Stimulated activated CD8-positive, alpha-beta memory T cell treated with anti-CD3 and anti-CD28 coated beads, Interleukin-4, amount 100 ng/mL, for 24 hours (primary cell): Measurements from ENCODE around the gene ZIC2.

ENCODE experiments used
- DNase-seq: peaks from one replicate; pipeline ENCODE4 v3.0.0-alpha.2; 2020; ENCODE audit warnings: low read depth

The ZIC2 gene

DNA sequence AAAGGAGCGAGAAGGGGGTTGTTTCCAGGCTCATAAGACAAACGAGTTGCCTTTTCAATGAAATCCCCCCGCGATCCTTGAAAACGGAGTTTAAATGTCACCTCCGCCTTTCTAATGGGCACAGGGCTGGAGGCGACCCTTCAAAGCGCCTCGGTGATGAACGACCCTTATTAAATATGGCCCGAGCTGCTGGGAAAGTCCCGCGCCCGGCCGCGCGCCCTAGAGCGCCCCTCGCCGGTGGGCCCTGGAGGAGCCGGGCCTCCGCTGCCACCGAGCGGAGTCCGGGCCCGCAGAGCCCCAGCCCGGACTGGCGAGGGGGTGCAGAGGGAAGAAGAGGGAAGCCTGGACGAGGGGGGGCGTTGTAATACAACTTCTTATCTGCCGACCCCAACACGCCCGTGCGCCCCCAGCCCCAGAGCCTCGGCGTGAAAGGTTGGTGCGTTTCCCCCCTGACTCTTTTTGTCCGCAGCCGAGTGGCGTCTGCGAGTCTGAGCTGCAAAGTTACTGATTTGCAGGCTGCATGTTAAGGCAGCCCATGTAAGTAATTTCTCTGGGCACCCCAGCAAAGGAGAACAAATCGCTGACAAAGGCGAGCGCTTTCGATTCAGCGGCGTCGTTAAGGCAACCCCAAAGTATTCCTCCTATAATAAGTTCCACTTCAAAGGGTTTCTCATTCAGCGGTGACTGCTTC lies 21.9 kb upstream of the ZIC2 start:
- no peak for DNase-seq

DNA sequence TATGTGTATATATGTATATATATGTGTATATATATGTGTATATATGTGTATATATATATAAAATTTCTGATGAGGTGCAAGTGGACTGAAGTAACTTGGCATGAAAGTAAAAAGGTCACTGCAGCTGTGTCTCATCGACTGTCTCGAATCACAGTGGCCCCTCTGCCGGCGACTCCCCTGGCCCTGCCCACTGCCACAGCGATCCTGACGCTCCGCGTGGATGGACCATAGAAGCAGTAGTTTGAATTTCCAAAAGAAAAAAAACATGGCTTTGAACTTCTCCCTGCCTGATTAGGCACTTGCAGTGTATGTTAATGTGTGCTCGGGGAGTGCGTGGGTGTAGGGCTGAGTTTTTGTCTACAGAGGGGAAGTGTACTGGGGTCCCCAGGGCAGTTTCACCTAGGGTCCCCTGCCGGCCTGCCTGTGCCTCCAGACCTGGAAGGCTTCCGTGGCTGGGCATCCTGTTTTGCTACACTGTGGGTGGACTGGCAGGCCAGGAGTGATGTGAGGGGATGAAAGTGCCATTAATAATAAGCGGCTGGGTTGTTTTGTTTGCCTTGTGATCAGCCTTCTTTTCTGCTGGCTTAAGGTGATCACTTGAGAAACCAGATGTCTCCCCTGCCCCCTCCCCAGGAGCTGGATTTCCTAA lies 20.8 kb upstream of the ZIC2 start:
- no peak for DNase-seq

DNA sequence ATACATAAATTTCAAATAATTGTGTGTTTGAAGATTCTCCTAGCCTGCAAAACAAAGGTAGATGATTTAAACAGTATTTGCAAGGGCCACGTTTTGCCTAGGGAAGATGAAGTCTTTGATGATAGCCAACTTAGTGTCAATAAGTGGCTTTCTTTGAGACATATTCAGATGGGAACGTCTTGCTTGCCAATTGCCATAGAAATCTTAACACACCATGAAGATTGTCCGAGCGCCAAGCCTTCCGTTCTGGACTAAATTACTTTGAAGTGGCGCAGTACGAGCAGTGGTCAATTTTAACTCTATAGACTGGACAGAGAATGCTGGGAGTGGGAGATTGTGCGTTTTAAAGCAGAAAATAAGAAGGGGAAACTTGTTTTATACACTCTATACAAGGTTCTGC lies 19.9 kb upstream of the ZIC2 start:
- DNase-seq = no peak

DNA sequence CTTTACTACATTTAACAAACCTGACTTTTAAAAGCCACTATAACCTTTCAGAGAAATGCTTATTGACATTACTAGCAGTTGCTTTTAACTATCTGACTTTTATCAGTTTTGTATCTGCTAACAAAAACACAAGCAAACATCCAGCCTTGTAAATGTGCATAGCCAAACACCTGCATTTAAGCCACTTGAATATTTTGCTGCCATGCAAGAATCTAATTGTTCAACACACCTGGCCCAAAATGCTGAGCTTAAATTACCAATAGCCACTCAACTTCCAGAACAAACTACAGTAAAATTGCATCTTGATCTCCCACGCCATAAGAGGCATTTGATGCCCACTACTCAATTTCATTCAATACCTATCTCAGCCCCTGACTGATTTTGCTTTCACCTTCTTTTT lies 19.3 kb upstream of the ZIC2 start:
- DNase-seq = no peak

DNA sequence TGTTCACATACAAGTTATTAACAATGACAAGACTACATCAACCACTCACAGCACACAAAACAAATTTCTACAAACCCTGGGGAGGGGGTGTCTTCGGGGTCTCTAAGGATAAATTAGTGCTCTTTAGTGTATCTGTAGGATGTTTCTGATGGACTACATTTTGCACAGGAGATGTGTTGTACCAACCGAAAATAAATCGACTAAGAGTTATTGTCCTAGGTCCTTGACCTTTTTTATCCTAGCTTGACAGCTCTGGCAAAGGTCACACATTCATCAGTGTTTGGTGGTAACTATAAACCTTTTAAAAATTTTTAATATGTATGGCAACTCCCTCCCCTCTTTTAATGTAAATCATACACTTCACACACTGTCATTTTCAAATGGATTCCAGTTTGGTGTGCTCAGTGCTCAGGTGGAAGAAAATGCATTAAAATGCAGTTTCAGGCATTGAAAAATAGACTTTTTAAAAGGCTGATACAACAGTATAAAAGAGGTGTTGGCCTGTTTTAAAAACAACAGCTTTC lies 17.7 kb upstream of the ZIC2 start:
- DNase-seq = no peak

DNA sequence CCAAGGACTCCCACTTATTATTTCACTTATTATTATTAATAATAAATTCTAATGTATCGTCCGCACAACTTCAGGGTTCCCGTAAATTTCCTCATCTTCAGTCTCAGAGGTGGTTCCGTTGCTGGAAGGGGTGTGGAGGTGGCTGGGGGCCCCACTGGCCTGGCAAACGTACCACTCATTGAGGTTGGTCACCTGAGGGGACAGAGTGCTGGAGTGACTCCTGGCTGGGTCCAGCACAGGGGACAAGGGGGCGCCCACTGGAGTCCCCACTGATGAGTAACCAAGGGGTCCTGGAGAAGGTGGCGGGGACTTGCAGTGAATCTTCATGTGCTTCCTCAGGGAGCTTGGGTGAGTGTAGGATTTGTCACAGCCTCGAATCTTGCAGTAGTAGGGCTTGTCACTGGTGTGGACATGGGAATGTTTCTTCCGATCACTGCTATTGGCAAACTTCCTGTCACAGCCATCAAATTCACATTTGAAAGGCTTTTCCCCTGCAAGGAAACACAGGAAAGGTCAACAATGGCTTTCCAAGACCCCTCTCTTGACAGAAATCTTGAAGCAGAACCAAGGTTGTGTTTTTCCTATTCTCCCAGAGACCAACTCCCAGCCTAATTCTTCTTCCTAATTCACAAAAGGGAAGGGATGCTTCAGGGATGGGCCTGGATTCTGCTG lies 16.1 kb upstream of the ZIC2 start:
- DNase-seq = no peak

DNA sequence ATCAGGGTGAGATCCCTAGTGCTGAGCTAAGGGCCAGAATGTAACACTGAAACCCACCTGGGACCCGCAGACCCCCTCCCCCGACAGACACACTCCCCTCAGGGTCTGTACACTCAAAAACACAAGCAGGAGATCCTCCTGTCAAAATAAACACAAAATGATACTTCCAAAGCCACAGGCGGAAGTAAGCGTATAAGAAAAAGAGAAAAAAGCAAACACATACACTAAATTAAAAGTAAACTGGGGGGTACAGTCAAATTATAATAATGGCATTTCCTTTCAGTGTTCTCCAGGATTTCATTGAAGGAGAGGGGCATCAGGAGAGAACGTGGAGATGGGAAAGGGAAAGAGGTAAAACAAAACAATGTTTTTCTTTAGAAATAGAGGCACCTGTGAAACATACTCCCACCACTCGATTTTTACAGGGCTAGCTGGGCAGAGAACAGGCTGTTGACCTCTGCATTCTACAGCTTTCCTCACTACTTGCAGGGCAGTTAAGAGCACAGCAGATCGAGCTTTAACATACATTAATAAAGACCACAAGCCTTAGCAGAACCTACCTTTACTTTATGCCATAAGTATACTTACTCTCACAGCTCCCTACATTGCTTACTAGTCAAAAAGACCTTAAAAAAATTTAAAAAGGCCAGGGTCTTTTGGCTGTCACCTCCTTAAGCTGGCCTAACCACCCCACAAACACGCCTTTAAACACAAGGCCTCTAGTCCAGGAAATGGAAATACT lies 15.3 kb upstream of the ZIC2 start:
- DNase-seq = no peak

DNA sequence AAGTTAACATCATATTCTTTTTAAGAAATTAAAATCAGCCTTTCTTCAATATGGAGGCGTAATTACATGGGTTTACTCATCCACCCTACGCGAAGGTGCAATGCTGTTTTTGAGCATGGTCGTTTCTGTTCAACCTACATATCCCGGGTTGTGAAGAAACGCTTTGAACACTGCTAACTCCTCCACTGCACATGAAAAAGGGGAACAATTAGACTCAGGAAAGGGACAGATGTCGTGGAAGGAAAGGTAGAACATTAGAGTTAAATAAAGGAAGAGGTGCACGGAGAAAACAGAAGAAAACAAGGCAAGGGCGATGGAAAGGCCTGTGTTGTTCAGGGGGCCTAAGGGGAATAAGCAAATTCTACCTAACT lies 14.1 kb upstream of the ZIC2 start:
- no peak for DNase-seq

DNA sequence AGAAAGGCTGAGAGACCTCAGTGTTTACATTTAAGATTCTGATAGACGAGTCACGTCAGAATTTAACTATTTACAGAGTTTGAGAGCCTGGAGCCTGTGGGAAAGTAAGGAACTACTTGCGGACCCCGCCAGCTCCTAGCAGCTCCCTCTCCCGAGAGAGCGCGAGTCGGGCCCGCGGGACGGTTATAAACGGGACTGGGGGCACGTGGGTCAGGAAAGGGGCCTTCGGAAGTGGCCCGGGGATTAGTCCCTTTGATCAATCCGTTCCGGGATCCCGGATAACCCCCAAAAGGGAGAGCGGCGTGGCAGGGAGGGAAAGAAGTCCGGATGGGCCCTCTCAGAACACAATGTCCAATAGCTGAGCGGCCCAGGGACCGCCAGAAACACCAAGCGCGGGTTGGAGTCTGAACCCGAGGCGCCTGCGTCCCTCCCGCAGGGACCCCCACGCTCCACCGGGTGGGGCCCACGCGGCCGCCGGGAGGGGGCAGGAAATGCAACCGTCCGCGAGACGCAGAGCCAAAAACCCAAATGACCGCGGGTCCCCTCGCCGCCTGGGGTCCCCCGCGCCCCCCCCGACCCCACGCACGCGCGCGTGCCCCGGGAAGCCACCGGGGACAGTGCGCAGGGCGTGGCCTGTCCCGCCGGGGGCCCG lies 13.6 kb upstream of the ZIC2 start:
- no peak for DNase-seq

DNA sequence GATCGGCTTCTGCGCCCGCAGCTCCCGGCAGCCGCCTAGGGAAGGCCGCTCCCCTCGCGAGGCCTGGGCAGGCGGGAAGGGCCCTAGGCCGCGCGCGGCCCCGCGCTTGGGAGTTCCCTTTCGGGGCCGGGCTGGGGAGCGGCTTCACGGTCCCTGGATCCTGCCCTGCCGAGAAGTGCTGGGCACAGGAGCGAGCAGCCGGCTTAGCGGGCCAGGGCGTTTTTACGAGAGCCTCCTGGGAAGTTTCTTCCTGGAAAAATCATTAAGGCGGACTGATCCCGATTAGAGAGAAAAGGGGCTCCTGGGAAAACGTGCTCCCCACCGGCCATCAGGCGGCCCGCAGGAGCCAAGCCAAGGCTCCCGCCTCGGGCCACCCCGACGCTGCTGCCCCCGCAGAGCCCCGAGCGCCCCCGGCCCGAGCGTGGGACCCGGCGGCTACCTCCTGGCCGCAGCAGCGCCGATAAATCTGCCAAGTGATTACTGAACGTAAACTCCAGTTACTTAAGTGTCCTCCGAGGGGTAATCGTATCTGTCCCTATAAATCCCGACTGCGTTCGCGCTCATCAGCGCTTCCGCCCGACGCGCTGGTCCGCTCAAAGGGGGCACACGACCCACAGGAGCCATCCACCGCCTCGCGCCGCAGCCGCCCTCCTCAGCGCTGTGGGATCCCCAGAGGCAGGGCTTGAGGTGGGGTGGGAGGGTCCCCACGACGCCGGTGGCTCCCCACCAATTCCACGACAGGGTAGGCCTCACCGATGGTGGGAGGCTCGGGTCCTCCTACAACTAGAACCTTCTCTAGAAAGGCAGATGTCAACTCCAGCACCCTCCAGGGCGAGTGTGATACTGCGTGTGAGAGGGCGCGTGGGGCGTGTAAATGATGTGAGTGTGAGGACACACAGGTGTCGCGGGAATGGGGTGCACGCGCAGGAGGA lies 12.8 kb upstream of the ZIC2 start:
- no peak for DNase-seq

DNA sequence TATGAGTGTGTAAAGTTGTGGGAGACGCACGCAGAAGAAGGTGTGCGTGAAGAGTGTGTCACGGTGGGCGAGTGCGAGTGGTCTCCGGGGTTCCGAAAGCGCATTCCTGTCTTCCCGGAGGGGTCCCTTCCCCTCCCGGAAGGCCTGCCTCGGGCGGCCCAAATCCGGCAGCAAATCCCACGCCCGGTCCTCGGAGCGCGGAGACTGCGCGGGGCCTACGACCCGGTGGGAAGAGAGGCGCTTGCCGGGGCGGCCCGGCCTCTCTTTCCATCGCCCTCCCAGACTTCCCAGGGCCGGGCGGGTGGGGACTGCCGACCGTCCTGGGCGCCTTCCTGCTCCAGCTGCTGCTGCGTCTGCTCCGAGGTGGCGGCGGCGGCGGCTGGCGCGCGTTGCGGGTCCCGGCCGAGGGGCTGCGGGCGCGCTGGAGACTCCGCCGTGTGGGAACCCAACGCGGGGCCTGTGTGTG lies 12.1 kb upstream of the ZIC2 start:
- no peak for DNase-seq

DNA sequence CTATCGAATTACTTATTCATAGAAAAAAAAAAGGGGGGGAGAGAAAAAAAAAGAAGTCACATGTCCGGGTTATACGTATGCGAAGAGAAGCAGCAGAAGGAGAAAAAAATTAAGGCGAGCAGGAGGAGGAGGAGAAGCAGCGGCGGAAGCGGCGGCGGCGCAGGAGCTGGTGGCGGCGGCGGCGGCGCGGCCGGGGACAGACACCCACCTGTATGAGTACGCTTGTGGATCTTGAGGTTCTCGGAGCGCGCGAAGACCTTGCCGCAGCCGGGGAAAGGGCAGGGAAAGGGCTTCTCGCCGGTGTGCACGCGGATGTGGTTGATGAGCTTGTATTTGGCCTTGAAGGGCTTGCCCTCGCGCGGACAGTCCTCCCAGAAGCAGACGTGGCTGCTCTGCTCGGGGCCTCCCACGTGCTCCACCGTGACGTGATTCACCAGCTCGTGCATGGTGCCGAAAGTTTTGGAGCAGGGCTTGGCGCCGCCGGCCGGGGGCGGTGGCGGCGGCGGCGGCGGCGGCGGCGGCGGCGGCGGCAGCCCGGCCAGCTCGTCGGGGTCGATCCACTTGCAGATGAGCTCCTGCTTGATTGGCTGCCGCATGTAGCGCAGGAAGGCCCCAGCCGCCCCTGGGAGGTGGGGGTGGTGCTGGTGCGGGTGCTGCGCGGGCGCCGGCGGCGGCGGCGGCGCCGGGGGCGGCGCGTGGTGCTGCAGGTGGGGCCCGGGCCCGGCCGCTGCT lies 11.5 kb upstream of the ZIC2 start:
- DNase-seq = no peak

DNA sequence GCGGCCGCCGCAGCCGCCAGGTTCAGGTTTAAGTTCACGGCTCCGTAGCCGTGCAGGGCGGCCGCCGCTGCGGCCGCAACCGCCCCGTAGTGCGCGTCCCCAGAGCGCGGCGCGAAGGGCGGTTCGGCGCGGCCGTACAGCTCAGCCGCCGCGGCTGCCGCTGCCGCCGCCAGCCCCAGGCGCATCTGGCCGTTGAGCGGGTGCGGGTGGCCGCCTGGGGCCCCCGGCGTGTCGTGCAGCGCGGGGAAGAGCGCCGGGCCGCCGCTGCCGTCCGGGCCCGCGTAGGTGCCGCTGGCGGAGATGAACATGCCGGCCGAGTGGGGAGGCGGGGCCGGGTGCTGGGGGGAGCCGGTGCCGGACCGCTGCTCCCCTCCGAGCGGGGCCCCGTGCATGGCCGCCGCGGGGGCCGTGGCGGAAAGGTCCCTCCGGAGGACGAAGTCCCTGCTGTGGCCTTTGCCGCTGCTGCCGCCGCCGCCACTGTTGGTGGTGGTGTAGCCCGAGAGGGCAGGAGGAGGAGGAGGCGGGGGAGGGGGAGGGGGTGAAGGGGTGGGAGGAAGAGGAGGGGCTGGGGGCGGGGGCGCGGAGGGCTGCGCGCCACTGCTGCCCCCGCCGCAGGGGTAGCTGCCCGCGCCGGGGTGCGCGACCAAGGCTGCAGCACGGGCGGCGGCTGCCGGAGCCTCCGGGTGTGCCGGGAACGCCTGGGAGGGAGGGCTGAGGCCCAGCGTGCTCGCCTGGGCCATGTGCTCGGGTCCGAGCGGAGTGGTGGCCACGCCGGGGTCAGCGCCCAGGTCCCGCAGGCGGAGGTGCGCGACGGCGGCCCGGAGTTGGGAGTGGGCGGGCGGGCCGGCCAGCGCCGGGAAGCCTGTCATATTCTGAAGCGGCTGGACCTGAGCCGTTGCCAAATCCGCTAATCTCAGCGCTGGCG lies 10.7 kb upstream of the ZIC2 start:
- DNase-seq = no peak

DNA sequence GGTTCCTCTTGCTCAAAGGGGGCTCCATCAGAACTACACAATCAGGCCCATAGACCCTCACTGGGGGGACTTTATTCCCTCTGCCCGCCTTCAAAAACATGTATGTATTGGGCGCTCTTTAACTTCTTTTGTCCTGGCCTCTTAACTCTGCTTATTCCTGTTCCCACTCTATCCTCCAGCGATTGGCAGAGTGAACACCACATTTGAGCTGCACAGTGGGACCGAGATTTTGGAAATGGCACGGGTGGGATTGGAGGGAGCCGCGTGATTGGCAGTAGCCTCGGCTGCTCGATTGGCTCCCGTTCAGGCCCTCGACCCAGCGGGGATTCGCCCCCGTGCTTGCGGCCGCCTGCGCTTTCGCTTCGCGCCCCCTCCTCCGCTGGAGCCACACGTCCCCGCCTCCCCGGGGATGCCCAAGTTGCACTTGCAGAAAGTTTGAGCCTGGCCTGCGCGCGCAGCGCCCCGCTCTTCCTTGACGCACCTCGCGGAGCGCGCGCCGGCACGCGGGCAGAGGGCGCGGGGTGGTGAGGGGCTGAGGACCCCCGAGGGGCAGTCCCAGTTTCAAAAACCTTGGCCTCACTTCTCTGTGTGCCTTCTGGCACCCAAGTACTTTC lies 9.9 kb upstream of the ZIC2 start, which contains the start of gene ZIC5:
Gene ZIC5, minus strand, starts transcription at position 192 of the 614 bp plus-strand sequence. Its CDS starts 164 bp downstream, at position 28.
- no peak for DNase-seq

DNA sequence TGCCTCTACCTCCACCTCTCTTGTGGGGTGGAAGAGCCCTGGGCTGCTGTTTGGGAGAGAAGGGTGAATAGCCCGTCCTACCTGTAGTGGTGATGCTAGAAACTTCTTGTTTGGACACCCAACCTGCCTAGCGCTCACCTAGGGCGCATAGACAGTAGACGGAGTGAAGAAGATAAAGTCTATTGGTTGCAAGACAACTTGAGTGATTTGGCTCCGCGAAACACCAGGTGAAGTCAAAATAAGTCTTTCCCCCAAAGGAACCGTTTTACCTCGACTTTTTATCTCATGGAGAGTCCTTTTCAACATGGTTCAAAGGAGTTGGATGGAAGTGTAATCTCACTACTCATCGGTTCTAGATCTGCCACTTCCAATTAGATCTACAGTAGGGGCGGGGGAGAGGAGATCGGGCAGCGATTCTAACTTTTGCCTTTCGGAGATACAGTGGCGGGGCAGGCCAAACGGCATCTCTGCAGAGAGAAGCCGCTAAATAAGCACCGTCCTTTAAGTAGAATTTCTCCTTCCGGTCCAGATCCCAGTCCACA lies 9.3 kb upstream of the ZIC2 start:
- DNase-seq = no peak

DNA sequence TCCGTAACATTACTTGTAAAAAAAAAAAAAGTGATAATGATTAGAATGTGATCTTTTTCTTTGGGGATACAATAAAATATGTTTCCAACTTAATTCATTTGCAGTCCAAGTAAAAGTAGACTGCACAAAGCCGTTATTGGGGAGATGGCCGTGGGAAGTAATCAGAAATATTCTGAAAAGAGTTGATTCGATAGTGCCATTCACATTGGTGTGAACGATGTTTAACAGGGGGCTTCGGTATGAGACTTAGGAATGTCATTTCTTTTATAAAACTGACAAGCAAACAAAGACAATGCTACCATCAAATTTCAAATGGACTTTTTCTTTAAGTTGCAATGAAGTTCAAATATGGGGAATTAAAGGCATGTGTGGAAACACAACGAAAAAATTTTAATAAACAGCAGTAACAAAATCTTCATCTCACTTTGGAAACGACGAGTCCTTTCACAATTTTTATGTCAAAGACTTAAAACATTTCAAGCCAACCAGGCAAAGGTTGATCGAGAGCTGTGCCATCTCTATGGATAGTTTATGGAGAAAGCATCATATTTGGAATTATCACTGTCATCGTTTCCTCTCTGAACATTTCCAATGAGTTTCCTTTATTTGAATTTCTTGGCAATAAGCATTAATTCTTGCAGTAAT lies 8.3 kb upstream of the ZIC2 start:
- DNase-seq = no peak

DNA sequence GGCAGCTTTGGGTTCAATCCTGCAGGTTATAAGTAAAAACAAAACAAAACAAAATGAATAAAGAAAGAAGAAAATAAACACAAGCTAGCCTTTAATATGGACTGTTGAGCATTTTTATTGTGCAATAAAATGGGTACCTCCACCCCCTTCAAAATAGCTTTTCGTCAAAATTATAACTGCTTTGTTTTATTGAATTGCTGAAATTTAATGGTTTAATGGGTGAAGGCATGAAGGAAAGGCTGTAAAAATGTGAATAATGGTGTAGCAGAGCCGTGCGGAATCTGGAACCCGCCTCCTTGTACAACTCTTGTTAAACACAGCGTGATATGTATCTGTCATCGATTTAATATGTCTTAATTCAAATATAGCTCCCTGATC lies 7.8 kb upstream of the ZIC2 start:
- no peak for DNase-seq
